Activated T-cell treated with anti-CD3 and anti-CD28 coated beads for 4 hours (primary cell): ENCODE results near the gene PCSK6.

Experiments used
- DNase-seq: peaks from one replicate; pipeline ENCODE4 v3.0.0-alpha.2; 2020

Gene PCSK6

DNA sequence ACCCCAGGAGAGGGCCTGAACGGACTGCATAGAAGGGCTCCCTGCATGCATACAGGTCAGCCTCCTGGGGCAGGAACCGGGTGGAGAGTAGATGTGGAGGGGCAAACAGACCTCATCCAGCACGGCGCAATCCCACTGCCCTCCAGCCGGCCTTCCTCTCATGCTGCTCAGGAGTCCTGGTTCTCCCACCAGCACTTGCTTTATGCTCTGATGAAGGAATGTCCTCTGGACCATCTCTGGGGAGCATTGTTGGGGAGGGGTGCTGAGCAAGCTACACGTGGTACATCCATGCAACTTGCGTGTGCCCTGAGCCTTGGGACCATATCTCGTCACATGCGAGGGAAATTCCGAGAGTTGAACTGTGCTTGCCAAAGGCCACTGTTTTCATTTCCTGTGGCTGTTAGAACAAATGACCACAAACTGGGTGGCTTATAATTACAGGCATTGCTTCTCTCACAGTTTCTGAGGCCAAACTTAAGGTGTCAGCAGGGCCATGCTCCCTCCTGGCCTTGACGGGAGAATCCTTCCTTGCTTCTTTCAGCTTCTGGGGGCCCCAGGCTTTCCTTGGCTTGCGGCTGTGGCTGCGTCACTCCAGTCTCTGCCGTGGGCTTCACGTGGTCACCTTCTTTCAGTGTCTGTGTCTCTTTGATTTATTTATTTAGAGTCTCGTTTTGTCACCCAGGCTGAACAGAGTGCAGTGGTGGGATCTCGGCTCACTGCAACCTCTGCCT, 224.4 kb downstream of the PCSK6 start:
- no peak for DNase-seq

DNA sequence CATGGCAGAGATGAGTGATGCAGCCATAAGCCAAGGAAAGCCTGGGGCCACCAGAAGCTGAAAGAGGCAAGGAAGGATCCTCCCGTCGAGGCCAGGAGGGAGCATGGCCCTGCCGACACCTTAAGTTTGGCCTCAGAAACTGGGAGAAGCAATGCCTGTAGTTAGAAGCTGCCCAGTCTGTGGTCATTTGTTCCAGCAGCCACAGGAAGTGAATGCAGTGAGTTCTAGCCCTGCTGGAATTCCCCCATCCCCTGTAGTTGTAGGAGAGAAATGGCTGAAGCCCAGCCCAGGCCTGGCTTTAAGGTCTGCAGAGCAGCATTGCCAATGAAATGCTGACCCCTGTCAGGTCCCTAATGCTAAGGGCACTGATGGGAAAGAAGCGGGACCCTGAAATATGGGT, 225.5 kb downstream of the PCSK6 start:
- DNase-seq, result no peak

DNA sequence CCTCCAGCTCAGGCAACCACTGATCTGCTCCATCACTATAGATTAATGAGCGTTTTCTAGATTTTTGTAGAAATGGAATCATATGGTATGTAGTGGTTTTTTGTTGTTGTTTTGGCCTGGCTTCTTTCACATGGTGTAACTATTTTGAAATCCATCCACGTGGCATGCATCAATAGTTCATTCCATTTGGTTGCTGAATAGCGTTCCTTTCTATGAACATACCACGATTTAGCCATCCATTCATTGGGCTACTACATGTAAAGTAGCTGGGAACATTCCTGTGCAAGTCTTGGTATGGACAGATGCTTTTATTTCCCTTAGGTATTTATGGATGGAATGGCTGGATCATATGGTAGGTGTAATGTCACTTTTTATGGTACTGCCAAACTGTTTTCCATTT, 227.0 kb downstream of the PCSK6 start:
- no peak for DNase-seq

DNA sequence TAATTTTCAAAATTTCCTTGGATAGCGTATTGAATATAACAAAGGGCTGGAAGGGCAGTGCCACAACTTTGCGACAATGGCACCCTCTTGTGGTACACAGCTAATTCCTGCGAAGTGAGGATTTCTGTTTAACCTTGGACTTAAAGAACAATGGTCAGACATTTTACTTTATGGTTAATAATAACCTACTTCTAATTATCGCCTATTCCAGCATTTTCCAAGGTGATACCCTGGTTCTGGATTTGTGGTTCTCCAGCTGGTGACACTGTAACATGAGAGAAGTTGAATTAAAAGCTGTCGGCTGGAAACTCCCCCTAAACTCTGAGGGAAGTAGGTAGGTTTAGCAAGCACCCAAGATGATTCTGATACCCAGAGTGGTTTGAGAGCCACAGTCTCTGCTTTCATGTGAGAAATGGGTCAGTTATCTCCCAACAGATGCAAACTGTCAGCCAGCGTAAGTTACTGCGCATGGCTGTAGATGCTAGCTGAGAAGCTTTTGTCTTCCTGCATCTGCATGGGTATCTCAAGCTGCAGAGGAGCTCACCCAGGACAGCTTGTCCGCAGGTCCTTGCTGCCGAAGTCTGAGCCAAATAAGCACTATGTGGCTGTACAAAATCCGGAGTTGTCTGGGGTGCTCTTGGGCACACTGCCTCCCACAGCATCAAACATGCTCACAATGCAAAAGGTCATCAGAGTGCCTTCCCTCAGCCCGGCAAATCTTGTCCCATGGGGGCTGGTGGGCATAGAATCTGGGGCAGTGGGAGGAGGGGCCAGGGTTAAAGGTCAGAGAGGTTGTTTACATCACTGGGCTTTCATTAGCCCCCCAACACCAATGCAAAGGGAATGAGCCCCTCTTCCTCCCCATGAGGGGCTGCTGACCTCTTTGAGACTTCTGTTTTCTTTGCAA, 231.0 kb downstream of the PCSK6 start:
- peak; percentile 47 for DNase-seq

DNA sequence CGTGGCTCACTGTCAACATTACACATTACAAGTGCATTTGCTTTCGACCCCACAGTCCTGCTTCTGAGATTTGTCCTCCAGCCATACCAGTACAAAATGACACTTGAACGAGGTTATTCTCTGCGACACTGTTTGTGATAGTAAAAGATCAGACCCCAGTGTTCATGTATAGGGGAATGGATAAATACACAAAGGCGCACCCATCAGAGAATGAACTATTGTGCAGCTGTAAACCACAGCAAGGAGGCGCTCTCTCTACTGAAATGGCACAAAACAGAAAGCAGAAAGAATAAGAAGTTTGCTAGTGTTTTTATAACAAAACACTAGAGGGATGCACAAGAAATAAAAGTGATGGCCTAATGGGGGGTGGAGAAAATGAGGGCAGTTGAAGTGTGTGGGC, 232.8 kb downstream of the PCSK6 start:
- no peak for DNase-seq

DNA sequence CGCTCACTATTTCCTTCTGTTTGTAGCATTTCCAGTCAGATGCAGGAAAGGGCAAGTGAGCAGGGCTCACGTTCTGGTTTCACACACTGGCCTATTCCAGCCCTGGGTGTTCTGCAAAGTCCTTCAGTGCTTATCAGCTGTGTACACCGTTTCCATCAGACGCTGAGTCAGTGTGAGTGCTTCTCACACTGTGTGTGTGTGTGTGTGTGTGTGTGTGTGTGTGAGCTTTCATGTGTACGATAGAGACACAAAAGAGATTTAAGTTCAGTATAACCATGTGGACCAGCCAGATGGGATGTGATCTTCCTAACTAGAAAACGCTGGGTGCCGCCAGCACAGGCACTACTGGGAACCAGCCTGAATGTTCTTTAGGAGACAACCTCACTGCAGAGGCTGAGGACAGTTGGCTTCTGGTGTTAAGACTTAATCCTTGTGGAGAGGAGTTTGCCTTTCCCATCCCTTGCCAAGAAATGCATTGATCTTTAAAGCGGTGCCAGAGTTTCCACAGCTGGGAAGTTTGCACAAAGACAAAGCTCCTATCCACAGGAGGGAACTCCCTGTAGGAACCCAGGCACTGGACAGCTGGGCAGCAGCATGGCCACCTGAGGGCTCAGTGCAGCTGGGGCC, 233.8 kb downstream of the PCSK6 start:
- DNase-seq, result no peak

DNA sequence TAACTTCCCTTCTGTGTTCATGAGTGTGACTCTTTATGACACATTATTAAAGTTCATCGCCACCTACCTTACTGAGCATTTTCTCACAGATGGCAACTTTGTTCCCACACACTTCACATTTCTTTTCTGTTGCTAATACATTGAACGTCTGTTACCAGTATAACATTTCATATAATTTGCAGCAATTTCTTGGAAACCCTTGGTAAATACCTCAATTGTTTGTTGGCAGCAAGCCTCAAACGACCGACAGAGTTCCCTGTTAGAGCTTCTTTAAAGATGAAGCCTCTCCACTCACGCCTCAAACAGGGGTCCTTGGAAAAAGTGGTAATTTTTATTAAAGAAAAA, 234.5 kb downstream of the PCSK6 start:
- no peak for DNase-seq

DNA sequence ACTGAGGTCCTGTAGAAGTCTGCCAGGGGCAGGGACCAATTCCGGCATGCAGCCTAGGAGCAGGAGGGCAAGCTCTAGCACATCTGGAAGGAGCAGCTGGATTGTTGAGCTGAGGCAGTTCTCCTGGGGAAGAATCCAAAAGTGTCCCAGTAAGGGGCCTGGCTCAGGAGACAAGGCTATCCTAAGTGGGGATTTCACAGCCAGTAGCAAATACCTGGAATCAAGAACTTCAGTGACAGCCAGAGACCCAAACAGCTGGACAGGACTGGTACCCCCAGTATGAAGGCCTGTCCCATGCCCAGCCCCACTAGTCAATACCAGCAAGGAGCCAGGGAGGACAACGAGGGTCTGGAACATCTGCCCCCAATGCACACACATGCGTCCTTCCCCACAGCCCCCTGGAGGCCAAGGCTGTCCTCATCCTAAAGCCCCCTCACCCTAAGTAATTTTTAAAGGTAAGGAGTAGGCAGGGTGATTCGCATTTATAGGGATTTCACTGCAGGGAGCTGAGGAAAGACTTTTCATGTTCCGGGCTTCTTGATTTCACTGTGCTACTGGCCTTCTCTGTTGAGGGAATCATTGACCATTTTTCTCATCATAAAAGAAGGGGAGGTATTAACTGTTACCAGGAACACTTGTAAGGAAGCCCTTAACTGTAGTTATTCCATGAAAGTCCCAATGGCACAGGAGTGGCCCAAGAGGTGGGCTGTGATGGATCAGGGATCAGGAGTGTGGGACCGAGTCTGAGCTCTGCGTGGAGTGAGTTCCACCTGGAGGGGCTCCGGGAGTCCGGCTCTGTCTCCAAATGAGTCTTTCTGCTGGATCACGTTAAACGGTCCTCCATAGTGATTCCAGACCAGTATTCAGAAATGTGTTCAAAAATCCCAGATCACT, 235.1 kb downstream of the PCSK6 start:
- no peak for DNase-seq
